Effector memory CD4-positive, alpha-beta T cell (primary cell): ENCODE measurements around the gene BRD3.

Experiments used
- DNase-seq, 3 donors: peaks; one replicate each; pipeline ENCODE4 v3.0.0-alpha.2; 2020
- H3K27ac ChIP-seq: 2 replicates; pipeline ENCODE4 v1.7.0; 2013; ENCODE audit warnings: mild to moderate bottlenecking, low read length, moderate library complexity; ENCODE audit not compliant: insufficient read depth, poor library complexity, severe bottlenecking
- H3K27me3 ChIP-seq: replicated peaks from 2 replicates; pipeline ENCODE4 v1.7.0; 2013; ENCODE audit warnings: mild to moderate bottlenecking, low read length; ENCODE audit not compliant: insufficient read depth, control insufficient read depth, poor library complexity, severe bottlenecking
- H3K36me3 ChIP-seq: 2 replicates; pipeline ENCODE4 v1.7.0; 2013; ENCODE audit warnings: mild to moderate bottlenecking, low read length, moderate library complexity; ENCODE audit not compliant: control insufficient read depth, insufficient read depth
- H3K4me1 ChIP-seq: 2 replicates; pipeline ENCODE4 v1.7.0; 2013; ENCODE audit warnings: low read length, mild to moderate bottlenecking; ENCODE audit not compliant: control insufficient read depth, insufficient read depth, poor library complexity, severe bottlenecking
- H3K4me3 ChIP-seq: 2 replicates; pipeline ENCODE4 v1.7.0; 2013; ENCODE audit warnings: low read length, low read depth, mild to moderate bottlenecking; ENCODE audit not compliant: insufficient read depth, poor library complexity, severe bottlenecking
- H3K9me3 ChIP-seq: 2 replicates; pipeline ENCODE4 v1.7.0; 2013; ENCODE audit warnings: mild to moderate bottlenecking, low read length, moderate library complexity; ENCODE audit not compliant: control insufficient read depth

BRD3 gene

DNA sequence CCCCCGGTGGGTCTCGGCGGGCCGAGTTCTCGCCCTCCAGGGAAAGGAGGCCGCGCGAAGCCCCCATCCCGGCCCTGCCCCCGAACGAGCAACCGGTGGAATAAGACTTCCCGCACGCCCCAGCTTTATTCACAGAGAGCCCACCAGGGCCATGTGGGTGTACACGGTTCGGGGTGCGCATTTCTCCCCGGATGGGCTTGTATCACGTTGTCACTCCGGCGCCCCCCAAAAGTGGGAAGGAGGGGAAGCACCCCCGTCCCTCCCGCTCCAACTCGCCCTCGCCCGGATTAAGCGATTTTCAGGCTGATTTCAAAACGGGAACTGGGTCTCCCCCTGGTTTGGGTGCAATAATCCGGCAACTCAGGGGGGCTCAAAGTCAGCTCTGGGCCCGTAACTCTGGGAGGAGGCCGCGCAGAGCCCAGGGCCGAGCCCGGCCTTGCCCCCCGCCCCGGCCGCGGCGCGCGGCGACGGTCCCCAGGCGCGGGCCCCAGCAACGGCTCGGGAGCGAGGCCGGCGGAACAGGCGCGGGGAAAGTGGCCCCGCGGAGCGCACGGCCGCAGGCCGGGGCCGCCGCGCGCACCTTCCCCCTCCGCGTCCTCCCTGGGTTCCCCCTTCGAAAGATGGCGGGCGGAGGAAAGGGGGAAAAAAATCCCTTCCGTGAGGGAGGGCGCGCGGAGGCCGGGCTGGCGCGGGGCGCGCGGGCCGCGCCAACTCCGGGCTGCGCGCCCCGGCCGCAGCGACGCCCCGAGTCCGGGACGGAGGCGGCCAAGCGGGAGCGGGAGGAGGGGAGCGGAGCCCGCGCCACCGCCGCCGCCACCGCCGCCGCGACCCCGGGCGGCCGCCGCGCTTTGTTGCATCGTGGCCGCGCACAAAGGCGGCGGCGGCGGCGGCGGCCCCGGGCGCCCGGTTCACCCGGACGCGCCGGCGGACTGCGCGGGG lies 644 bp downstream of the BRD3 start:
- H3K4me1 ChIP-seq: peaks cover 19% of the 10 kb centered on the region
- peaks cover 4% of the 10 kb centered on the region for H3K27me3 ChIP-seq
- peak overlapping the region; percentile 56 for H3K4me3 ChIP-seq
- no peaks in the 10 kb centered on the region for H3K36me3 ChIP-seq
- H3K9me3 ChIP-seq: no peaks in the 10 kb centered on the region
- peak overlapping the region; percentile 50 for H3K27ac ChIP-seq
- peak; percentile 41 to 50 (median 47) for DNase-seq

DNA sequence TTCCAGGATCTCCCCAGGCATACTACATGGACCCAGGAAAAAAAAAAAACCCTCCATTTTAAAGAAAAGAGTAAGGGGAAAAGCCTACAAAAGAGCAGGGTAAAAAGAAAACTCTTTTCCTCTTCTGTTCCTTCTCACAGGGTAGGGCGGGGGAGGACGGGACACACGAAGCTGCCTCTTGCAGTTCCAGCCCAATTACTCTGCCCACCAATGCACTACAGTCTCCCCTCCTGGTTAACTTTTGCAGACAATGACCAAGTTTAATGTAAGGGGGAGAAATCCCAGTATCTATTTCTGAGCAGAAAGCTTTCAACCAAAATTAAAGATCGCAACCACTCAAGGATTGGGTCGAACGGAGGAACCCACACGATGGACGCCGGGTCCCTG lies 1.3 kb downstream of the BRD3 start:
- DNase-seq: no peak
- H3K27ac ChIP-seq: peak overlapping the region; percentile 50
- H3K4me3 ChIP-seq: peak overlapping the region; percentile 56
- peaks cover 4% of the 10 kb centered on the region for H3K27me3 ChIP-seq
- no peaks in the 10 kb centered on the region for H3K9me3 ChIP-seq
- peaks cover 23% of the 10 kb centered on the region for H3K4me1 ChIP-seq
- H3K36me3 ChIP-seq: no peaks in the 10 kb centered on the region

DNA sequence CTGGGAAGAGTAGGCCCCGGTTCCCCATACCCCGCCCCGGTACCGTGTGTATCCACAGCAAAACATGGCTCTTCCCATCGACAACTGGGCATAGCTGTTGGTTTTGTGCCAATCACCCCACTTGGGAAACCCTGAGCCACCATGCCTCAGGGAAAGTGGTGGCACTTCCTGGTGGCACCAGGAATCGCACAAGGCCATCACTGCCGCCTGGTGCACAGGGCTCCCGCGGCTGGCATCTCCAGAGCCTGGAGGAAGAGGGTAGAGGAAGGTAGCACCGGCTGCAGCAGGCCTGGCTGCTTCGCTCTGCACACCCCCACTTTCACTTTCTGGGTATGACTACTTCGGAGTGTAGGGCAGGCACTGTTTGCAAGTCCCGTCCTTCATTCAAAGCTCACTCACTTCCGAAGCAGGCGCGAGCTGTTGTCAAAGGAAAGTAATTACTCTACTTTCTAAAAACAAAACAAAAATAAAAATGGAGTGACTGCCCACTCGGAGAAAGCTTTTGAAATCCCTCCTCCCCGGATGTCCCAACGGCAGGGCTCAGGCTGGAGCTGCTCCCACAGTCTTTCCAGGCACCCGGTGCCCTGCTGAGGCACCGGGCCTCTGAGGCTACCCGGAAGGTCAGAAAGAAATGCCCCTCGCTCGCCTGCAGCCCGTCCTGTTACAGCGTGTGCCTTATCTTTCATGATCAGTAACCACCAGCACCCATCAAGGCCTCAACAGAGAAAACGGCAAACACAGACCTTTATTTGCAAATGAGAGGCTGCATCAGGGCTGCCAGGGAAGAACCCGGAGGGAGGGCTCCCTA lies 2.0 kb downstream of the BRD3 start:
- peak in 2 of 3 donors; percentile 17 to 21 for DNase-seq
- Histone ChIP-seq H3K4me1 (peaks cover 28% of the 10 kb centered on the region), H3K27me3 (peaks cover 4% of the 10 kb centered on the region), H3K36me3 (no peaks in the 10 kb centered on the region), H3K27ac (peak overlapping the region; percentile 50), H3K9me3 (no peaks in the 10 kb centered on the region), H3K4me3 (peak overlapping the region; percentile 56)

DNA sequence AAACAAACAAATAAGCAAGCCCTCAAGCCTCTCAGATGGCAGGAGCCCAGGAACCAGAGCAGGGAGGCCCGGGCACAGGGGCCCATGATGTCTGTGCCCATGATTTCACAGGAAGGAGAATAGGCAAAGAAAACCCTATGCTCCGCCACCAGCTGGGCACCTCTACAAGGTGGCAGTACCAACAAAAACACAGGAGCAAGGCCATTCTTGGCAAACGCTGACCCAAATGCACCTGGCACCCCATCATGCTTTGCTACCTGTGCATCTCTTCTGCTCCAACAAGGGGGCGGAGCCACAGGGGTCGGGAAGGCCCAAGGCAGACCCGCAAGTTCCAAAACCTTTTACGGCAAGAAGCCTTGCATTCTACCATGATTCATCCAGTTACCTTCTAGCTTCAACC lies 3.1 kb downstream of the BRD3 start:
- Histone ChIP-seq H3K9me3 (no peaks in the 10 kb centered on the region), H3K4me1 (peaks cover 34% of the 10 kb centered on the region)

DNA sequence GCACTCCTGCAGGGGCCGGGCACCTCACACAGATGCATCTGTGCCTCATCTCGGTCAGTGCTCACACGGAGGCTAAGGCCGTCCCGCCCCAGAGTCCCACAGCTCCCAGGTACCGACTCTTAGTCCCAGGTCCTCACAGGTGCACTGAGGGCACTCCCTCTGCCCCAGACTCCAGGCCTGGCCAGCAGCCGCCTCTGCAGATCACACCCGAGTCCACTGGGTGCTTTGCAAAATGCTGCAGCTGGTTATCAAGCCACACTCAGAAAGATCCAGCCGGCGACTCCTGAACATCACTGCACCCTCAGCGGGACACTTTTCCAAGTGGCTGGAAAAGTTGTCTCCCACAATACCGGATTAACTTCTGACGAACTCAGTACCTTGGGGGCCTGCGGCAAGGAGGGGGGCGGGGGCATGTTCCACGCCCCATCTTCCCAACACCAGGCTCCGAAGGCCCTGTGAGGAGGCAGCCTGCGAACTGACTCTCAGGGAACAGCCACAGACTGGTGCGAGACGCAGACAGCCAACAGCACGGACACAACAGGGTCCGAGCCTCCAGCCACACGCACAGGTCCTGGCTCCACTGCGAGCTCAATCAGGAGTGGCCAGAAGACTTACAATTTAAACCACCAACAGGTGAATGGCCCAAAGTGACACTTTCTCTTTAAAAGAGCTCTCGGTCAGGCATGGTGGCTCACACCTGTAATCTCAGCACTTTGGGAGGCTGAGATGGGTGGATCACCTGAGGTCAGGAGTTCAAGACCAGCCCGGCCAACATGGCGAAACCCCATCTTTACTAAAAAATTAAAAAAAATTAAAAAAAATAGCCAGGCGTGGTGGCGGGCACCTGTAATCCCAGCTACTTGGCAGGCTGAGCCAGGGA lies 4.0 kb downstream of the BRD3 start:
- no peaks in the 10 kb centered on the region for H3K36me3 ChIP-seq
- peaks cover 30% of the 10 kb centered on the region for H3K4me1 ChIP-seq
- DNase-seq: no peak
- H3K4me3 ChIP-seq: no peak overlapping the region
- H3K27ac ChIP-seq: no peak overlapping the region
- no peaks in the 10 kb centered on the region for H3K27me3 ChIP-seq
- no peaks in the 10 kb centered on the region for H3K9me3 ChIP-seq

More for the DNA sequence above, 3.1 kb downstream of the BRD3 start:
- Histone ChIP-seq H3K4me3 (no peak overlapping the region), H3K27me3 (no peaks in the 10 kb centered on the region), H3K36me3 (no peaks in the 10 kb centered on the region), H3K27ac (no peak overlapping the region)
- DNase-seq: no peak

DNA sequence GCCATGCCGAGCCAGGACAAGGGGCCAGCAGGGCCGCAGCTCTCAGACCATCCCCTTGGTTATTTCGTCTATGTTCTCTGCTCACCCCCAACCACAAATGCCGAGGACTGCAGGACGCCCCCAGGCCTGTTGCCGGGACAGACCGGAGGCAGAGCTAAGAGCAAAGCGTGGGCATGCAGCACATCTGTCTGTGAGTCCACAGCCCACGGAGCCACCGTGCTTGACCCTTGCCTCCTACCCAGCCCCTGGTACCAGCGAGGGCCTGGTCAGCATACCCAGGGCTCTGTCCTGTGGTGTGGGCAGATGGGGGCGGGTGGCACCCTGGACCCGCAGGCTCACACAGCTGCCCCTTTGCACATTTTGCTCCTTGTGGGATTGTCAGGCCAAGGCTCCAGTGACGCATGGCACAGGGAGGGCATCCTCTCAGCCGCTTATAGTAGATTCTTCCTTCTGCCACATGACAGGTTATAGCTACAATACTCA lies 4.7 kb downstream of the BRD3 start:
- Histone ChIP-seq H3K4me3 (no peak overlapping the region), H3K27me3 (no peaks in the 10 kb centered on the region), H3K36me3 (no peaks in the 10 kb centered on the region), H3K4me1 (peaks cover 30% of the 10 kb centered on the region), H3K9me3 (no peaks in the 10 kb centered on the region), H3K27ac (no peak overlapping the region)
- DNase-seq: no peak

DNA sequence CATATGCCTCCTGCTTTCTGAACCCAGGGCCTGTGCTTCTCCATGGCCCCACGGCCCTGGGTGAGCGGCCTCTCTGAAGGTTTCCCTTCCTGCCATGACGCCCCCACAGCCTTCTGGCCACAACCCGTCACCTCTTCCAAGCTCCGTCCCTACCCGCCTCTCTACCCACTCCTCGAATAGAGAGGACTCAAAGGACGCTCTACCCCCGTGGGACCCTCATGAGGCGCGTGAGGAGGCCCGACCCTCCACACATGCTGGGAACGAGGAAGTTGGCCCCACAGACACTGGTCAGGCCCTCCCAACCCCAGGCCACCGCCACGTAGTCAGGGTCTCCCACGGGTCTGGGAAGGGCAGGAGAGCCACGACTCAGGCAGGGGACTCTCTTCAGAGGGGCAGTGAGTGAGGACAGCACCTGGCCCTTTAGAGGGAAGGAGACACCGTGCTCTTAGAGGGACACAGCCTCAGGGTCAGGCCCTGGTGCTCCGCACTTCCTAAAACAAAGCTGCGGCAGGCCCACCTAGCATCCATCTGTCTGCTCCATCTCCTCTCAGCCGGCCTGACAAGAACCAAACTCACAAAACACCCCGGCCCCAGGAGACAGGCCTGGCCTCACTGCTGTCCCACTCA lies 5.3 kb downstream of the BRD3 start:
- DNase-seq: no peak
- Histone ChIP-seq H3K4me3 (no peak overlapping the region), H3K4me1 (peaks cover 34% of the 10 kb centered on the region), H3K27ac (no peak overlapping the region), H3K27me3 (no peaks in the 10 kb centered on the region), H3K9me3 (no peaks in the 10 kb centered on the region), H3K36me3 (no peaks in the 10 kb centered on the region)

DNA sequence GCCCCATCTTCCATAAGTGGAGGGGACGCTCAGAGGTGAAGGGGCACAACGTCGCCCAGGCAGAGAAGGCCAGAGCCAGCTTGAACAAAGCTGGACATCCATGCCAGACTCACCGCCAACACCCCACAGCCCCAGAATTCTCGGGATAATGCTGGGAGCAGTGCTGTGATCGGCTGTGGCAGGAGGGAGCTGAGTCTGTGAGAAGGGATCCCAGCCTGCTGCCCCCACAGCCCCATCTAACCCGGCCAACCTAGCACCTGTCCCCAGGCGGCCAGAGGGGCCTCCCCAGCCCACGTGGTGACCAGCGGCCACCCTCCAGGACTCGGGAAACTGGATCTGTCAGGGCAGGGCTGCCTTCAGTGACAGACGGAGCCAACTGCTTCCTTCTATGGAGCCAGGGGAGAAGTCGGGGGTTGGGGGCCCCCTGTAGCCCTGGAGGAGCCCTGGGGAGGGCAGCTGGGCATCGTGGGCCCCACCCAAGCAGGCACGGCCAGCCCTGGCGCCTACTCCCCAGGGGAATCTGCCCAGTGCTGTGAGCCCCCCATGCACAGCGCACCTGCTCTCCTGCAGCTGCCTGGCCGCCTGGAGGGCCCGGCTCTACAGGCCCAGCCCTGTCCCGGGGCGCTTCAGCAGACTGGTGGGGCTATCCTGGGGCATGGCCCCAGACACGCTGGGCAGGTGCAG lies 6.0 kb downstream of the BRD3 start:
- Histone ChIP-seq H3K36me3 (no peaks in the 10 kb centered on the region), H3K27me3 (no peaks in the 10 kb centered on the region), H3K9me3 (no peaks in the 10 kb centered on the region), H3K27ac (no peak overlapping the region), H3K4me1 (peaks cover 32% of the 10 kb centered on the region), H3K4me3 (no peak overlapping the region)
- no peak for DNase-seq
